K562 (cell line): Measurements from ENCODE around the gene BMI1. TPM values are rescaled to one million over a fixed set of nuclear protein-coding genes. Genes with fewer than 3 reads are reported as not detected.

ENCODE experiments used
- CEBPG ChIP-seq, 3 experiments: fragments of 200-800 bp in 1 of 3; sonication (Bioruptor generic) in 1 of 3; sonication (generic) in 1 of 3; formaldehyde crosslinking in 1 of 3; IDR thresholded peaks in 2 of 3; conservative IDR thresholded peaks in 1 of 3; 2 replicates each; pipeline versions ENCODE4 v1.6.1 to v1.8.0; 2016 to 2022; ENCODE audit warnings: missing compliant biosample characterization in 2 of 3, missing genetic modification characterization in 2 of 3, mild to moderate bottlenecking in 1 of 3, missing genetic modification reagents in 1 of 3
- CREB3 ChIP-seq: fragments of 450-650 bp; conservative IDR thresholded peaks from 2 replicates; pipeline ENCODE4 v1.6.1; 2016; ENCODE audit warnings: missing genetic modification characterization, low read depth, mild to moderate bottlenecking, missing compliant biosample characterization, moderate library complexity
- ETV6 ChIP-seq, 3 experiments: fragments of 150-350 bp in 1 of 3; sonication (generic) in 1 of 3; formaldehyde crosslinking in 1 of 3; IDR thresholded peaks; 2 replicates each; pipeline versions ENCODE4 v1.6.1 to v1.8.0; 2014 to 2022; ENCODE audit warnings: borderline replicate concordance in 2 of 3, low read depth in 2 of 3, antibody characterized with exemption in 1 of 3, low read length in 1 of 3, mild to moderate bottlenecking in 1 of 3, missing genetic modification reagents in 1 of 3
- GABPB2 ChIP-seq: fragments of 250-450 bp; sonication (Bioruptor Pico); conservative IDR thresholded peaks from 2 replicates; pipeline ENCODE4 v1.5.1; 2021; ENCODE audit warnings: mild to moderate bottlenecking
- HMGXB4 ChIP-seq: sonication (generic); formaldehyde crosslinking; IDR thresholded peaks from 2 replicates; pipeline ENCODE4 v1.8.1; 2023; ENCODE audit warnings: mild to moderate bottlenecking, missing genetic modification reagents
- KDM1A ChIP-seq, 2 experiments: fragments of 450-650 bp; IDR thresholded peaks; 2 replicates each; pipeline ENCODE4 v1.6.1; 2016; ENCODE audit warnings: mild to moderate bottlenecking in 2 of 2
- KLF10 ChIP-seq: fragments of 250-450 bp; sonication (Bioruptor Pico); IDR thresholded peaks from 2 replicates; pipeline ENCODE4 v1.6.1; 2021; ENCODE audit warnings: matching md5 sums
- NCOR1 ChIP-seq: fragments of 450-650 bp; IDR thresholded peaks from 2 replicates; pipeline ENCODE4 v1.6.1; 2016; ENCODE audit warnings: mild to moderate bottlenecking, moderate library complexity
- NFE2 ChIP-seq: IDR thresholded peaks from 2 replicates; pipeline ENCODE4 v1.6.1; 2014; ENCODE audit warnings: antibody characterized with exemption, low read depth
- NR0B1 ChIP-seq: fragments of 450-650 bp; IDR thresholded peaks from one replicate; pipeline ENCODE4 v1.6.1; 2018; ENCODE audit warnings: mild to moderate bottlenecking, moderate library complexity; ENCODE audit not compliant: partially characterized antibody
- NR1H2 ChIP-seq: sonication (generic); formaldehyde crosslinking; IDR thresholded peaks from 2 replicates; pipeline ENCODE4 v1.4.0; 2020; ENCODE audit warnings: mild to moderate bottlenecking, missing genetic modification reagents
- RAD51 ChIP-seq: fragments of 450-650 bp; IDR thresholded peaks from 2 replicates; pipeline ENCODE4 v1.7.1; 2016; ENCODE audit warnings: low read depth, mild to moderate bottlenecking, borderline replicate concordance
- RBBP5 ChIP-seq: fragments of 200-600 bp; sonication (generic); IDR thresholded peaks from 2 replicates; pipeline ENCODE4 v1.6.1; 2012; ENCODE audit warnings: borderline replicate concordance, mild to moderate bottlenecking, low read length, control low read depth, inconsistent platforms; ENCODE audit not compliant: insufficient read depth, poor library complexity, severe bottlenecking
- ZFX ChIP-seq: sonication (generic); formaldehyde crosslinking; IDR thresholded peaks from 2 replicates; pipeline ENCODE4 v1.8.0; 2022; ENCODE audit warnings: mild to moderate bottlenecking, missing genetic modification reagents, moderate library complexity
- ZNF778 ChIP-seq: fragments of 450-650 bp; formaldehyde crosslinking; IDR thresholded peaks from 2 replicates; pipeline ENCODE4 v1.4.0; 2020; ENCODE audit warnings: mild to moderate bottlenecking, moderate library complexity
- polyA plus RNA-seq, 8 experiments: library from polyadenylated mRNA; depleted of rRNA in 4 of 8; stranded (reverse) in 5 of 8; unstranded in 3 of 8; fragments of >200 nt; fragmentation: Nextera tagmentation in 2 of 8; fragmentation: Illumina TruSeq in 1 of 8; extraction: Ambion mirVana in 2 of 8; extraction: Trizol in 1 of 8; gene quantifications; 2 replicates each; pipeline versions ENCODE4 v1.2.1 to v1.2.3, GENCODE V29; 2011 to 2014; ENCODE audit warnings: inconsistent platforms in 1 of 8, missing spikeins in 1 of 8
- total RNA-seq, 7 experiments: library from RNA; depleted of rRNA in 6 of 7; stranded (reverse); fragments of >200 nt in 6 of 7; fragmentation: Illumina TruSeq in 2 of 7; extraction: Trizol in 2 of 7; gene quantifications; 2 replicates each; pipeline versions ENCODE4 v1.2.1 to v1.2.3, GENCODE V29; 2011 to 2021; ENCODE audit warnings: low replicate concordance in 1 of 7
- TF ChIP-seq, protein P1 (sequence below): fragments of 450-650 bp; IDR thresholded peaks from 2 replicates; pipeline ENCODE4 v1.6.1; 2016; ENCODE audit warnings: antibody characterized with exemption

The BMI1 gene
- total and polyA plus RNA-seq, 9 of the 15 experiments (the other 6 are each of a cell fraction or from before 2014, with no cell fraction given), result 21.4 to 103 (median 70.8) TPM

GRCh38 chr10:22316286-22317075 is 4.4 kb upstream of the BMI1 start, which contains the start of gene COMMD3 (continued):
- no peak for TF ChIP-seq CREB3 (tag)
- TF ChIP-seq NCOR1, result no peak
- TF ChIP-seq GABPB2 (CRISPR knock-in tag), result no peak
- TF ChIP-seq NR0B1, result no peak
- no peak for TF ChIP-seq KLF10
- TF ChIP-seq CEBPG (CRISPR knock-in tag; IDR thresholded peaks at IDR 0.05), result no peak
- TF ChIP-seq CEBPG (tag; conservative IDR thresholded peaks at IDR 0.05 in 1 of 2, IDR thresholded peaks at IDR 0.05 in 1 of 2), result no peak
- no peak for TF ChIP-seq NFE2
- TF ChIP-seq HMGXB4 (CRISPR knock-in tag), result no peak
- no peak; the same call in none of the 2 replicates for TF ChIP-seq ZFX (CRISPR knock-in tag)
- no peak for TF ChIP-seq ZNF778 (CRISPR knock-in tag)
- peak; percentile 91 for TF ChIP-seq RBBP5
- TF ChIP-seq ETV6 (IDR thresholded peaks at IDR 0.05; ENCODE audit: borderline replicate concordance in 1 of 2, low read depth in 2 of 2, low read length in 1 of 2), result no peak
- no peak for TF ChIP-seq ETV6 (CRISPR knock-in tag; IDR thresholded peaks at IDR 0.05; ENCODE audit: borderline replicate concordance)
- TF ChIP-seq RAD51, result peak; percentile 93
- TF ChIP-seq NR1H2 (CRISPR knock-in tag), result no peak
- no peak for TF ChIP-seq KDM1A (IDR thresholded peaks at IDR 0.05)
- TF ChIP-seq, protein P1, sequence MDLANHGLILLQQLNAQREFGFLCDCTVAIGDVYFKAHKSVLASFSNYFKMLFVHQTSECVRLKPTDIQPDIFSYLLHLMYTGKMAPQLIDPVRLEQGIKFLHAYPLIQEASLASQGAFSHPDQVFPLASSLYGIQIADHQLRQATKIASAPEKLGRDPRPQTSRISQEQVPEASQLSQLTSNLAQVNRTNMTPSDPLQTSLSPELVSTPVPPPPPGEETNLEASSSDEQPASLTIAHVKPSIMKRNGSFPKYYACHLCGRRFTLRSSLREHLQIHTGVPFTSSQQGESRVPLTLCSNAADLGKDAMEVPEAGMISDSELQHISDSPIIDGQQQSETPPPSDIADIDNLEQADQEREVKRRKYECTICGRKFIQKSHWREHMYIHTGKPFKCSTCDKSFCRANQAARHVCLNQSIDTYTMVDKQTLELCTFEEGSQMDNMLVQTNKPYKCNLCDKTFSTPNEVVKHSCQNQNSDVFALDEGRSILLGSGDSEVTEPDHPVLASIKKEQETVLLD, result no peak
